ENCODE measurements around the gene CSPG4.
"Not testable (repeated sequence)": the region's sequence is repeated elsewhere in the genome, so short reads cannot be mapped to it uniquely, and the experiment has no call there.

CSPG4 gene

GRCh38 chr15:75688278-75688557 is 24.4 kb downstream of the CSPG4 start:
- no peaks in the 10 kb centered on the region for H3K36me3 Mint-ChIP-seq (ENCODE audit: low read depth)
- peaks cover 39% of the 10 kb centered on the region for H3K27me3 Mint-ChIP-seq
- no peaks in the 10 kb centered on the region for H3K9me3 Mint-ChIP-seq
- intact Hi-C loops (cut with micrococcal nuclease): loop anchor here (5.0 kb wide), 1 partner anchor 34 kb away; a partner anchor contains a TSS
- peaks cover 11% of the 10 kb centered on the region for H3K4me1 Mint-ChIP-seq (ENCODE audit: low read depth)
- no peak overlapping the region for H3K4me3 Mint-ChIP-seq
- H3K27ac Mint-ChIP-seq: no peak overlapping the region

- Mint-ChIP-seq H3K9me3 (no peaks in the 10 kb centered on the region), H3K4me3 (no peak overlapping the region), H3K36me3 (ENCODE audit: low read depth) (no peaks in the 10 kb centered on the region), H3K27me3 (peaks cover 34% of the 10 kb centered on the region), H3K27ac (no peak overlapping the region), H3K4me1 (ENCODE audit: low read depth) (peaks cover 7% of the 10 kb centered on the region)
- intact Hi-C loops (cut with micrococcal nuclease): loop anchor here (2.0 to 5.0 kb wide), 2 partner anchors 35 to 115 kb away; a partner anchor contains a TSS
Observed at GRCh38 chr15:75687486-75688277, 25.0 kb downstream of the CSPG4 start.

- intact Hi-C loops (cut with micrococcal nuclease): loop anchor here (2.0 to 5.0 kb wide), 2 partner anchors 36 to 117 kb away; a partner anchor contains a TSS
- H3K9me3 Mint-ChIP-seq; H3K4me1 Mint-ChIP-seq (ENCODE audit: low read depth); H3K36me3 Mint-ChIP-seq (ENCODE audit: low read depth); H3K4me3 Mint-ChIP-seq; H3K27ac Mint-ChIP-seq: not testable (repeated sequence)
- peaks cover 27% of the 10 kb centered on the region for H3K27me3 Mint-ChIP-seq
Observed at GRCh38 chr15:75686212-75686642, 26.4 kb downstream of the CSPG4 start.

GRCh38 chr15:75685195-75685594 is 27.5 kb downstream of the CSPG4 start:
- Mint-ChIP-seq H3K27me3 (peaks cover 17% of the 10 kb centered on the region), H3K4me3 (no peak overlapping the region), H3K9me3 (no peaks in the 10 kb centered on the region), H3K27ac (no peak overlapping the region), H3K4me1 (ENCODE audit: low read depth) (no peaks in the 10 kb centered on the region), H3K36me3 (ENCODE audit: low read depth) (no peaks in the 10 kb centered on the region)
- intact Hi-C loops (cut with micrococcal nuclease): loop anchor here (5.0 kb wide), 1 partner anchor 37 kb away; a partner anchor contains a TSS

GRCh38 chr15:75684648-75685047 is 28.0 kb downstream of the CSPG4 start:
- H3K4me3 Mint-ChIP-seq: no peak overlapping the region
- H3K27ac Mint-ChIP-seq: no peak overlapping the region
- H3K36me3 Mint-ChIP-seq (ENCODE audit: low read depth): no peaks in the 10 kb centered on the region
- no peaks in the 10 kb centered on the region for H3K4me1 Mint-ChIP-seq (ENCODE audit: low read depth)
- peaks cover 17% of the 10 kb centered on the region for H3K27me3 Mint-ChIP-seq
- intact Hi-C loops (cut with micrococcal nuclease): loop anchor here (5.0 kb wide), 1 partner anchor 38 kb away; a partner anchor contains a TSS
- H3K9me3 Mint-ChIP-seq: no peaks in the 10 kb centered on the region

- H3K36me3 Mint-ChIP-seq (ENCODE audit: low read depth); H3K4me3 Mint-ChIP-seq; H3K4me1 Mint-ChIP-seq (ENCODE audit: low read depth); intact Hi-C loops (cut with micrococcal nuclease); H3K9me3 Mint-ChIP-seq; H3K27ac Mint-ChIP-seq: not testable (repeated sequence)
- H3K27me3 Mint-ChIP-seq: peaks cover 12% of the 10 kb centered on the region
Observed at GRCh38 chr15:75683646-75684312, 28.9 kb downstream of the CSPG4 start.

GRCh38 chr15:75682181-75683135 is 30.2 kb downstream of the CSPG4 start:
- Mint-ChIP-seq H3K27me3 (peaks cover 12% of the 10 kb centered on the region), H3K36me3 (ENCODE audit: low read depth) (no peaks in the 10 kb centered on the region), H3K27ac (no peak overlapping the region), H3K4me1 (ENCODE audit: low read depth) (no peaks in the 10 kb centered on the region), H3K4me3 (no peak overlapping the region), H3K9me3 (no peaks in the 10 kb centered on the region)
- intact Hi-C loops (cut with micrococcal nuclease): no loop called here

- Mint-ChIP-seq H3K9me3 (no peaks in the 10 kb centered on the region), H3K27me3 (peaks cover 8% of the 10 kb centered on the region), H3K4me3 (no peak overlapping the region), H3K27ac (peak overlapping the region; percentile 27), H3K4me1 (ENCODE audit: low read depth) (peaks cover 2% of the 10 kb centered on the region), H3K36me3 (ENCODE audit: low read depth) (no peaks in the 10 kb centered on the region)
- intact Hi-C loops (cut with micrococcal nuclease): no loop called here
Observed at GRCh38 chr15:75680007-75680789, 32.5 kb downstream of the CSPG4 start.

GRCh38 chr15:75678324-75678690 is 34.3 kb downstream of the CSPG4 start:
- H3K9me3 Mint-ChIP-seq; intact Hi-C loops (cut with micrococcal nuclease): not testable (repeated sequence)

GRCh38 chr15:75677465-75678323 is 35.0 kb downstream of the CSPG4 start:
- Mint-ChIP-seq H3K9me3 (no peaks in the 10 kb centered on the region), H3K27me3 (no peaks in the 10 kb centered on the region), H3K27ac (no peak overlapping the region), H3K36me3 (ENCODE audit: low read depth) (no peaks in the 10 kb centered on the region), H3K4me1 (ENCODE audit: low read depth) (peaks cover 8% of the 10 kb centered on the region), H3K4me3 (no peak overlapping the region)
- intact Hi-C loops (cut with micrococcal nuclease): no loop called here

More at GRCh38 chr15:75678324-75678690, 34.3 kb downstream of the CSPG4 start:
- H3K27me3 Mint-ChIP-seq; H3K27ac Mint-ChIP-seq; H3K36me3 Mint-ChIP-seq (ENCODE audit: low read depth); H3K4me3 Mint-ChIP-seq; H3K4me1 Mint-ChIP-seq (ENCODE audit: low read depth): not testable (repeated sequence)

- H3K9me3 Mint-ChIP-seq: no peaks in the 10 kb centered on the region
- peaks cover 8% of the 10 kb centered on the region for H3K4me1 Mint-ChIP-seq (ENCODE audit: low read depth)
- H3K36me3 Mint-ChIP-seq (ENCODE audit: low read depth): no peaks in the 10 kb centered on the region
- H3K27ac Mint-ChIP-seq: no peak overlapping the region
- H3K4me3 Mint-ChIP-seq: no peak overlapping the region
- no peaks in the 10 kb centered on the region for H3K27me3 Mint-ChIP-seq
- intact Hi-C loops (cut with micrococcal nuclease): no loop called here
Observed at GRCh38 chr15:75676688-75677464, 35.8 kb downstream of the CSPG4 start.

Data from dendritic cell treated with granulocyte-macrophage colony-stimulating factor and Interleukin-4, amounts not matched to agents 40 ng/mL and 50 ng/mL, for 4 days (primary cell).